WERI-Rb-1 (cell line): Measurements from ENCODE around the gene ACOX3.
"Not testable (repeated sequence)": the region's sequence is repeated elsewhere in the genome, so short reads cannot be mapped to it uniquely, and the experiment has no call there.

Source experiments
- DNase-seq: peaks from one replicate; pipeline ENCODE4 v3.0.0-alpha.2; 2020
- H3K27ac ChIP-seq: fragments of 250-450 bp; sonication (Bioruptor Pico); 2 replicates; pipeline ENCODE4 v1.5.1; 2020; ENCODE audit warnings: mild to moderate bottlenecking, moderate library complexity
- H3K27me3 ChIP-seq: fragments of 250-450 bp; sonication (Bioruptor Pico); 2 replicates; pipeline ENCODE4 v1.5.1; 2021; ENCODE audit warnings: mild to moderate bottlenecking, low read depth, moderate library complexity; ENCODE audit not compliant: insufficient read depth, severe bottlenecking
- H3K36me3 ChIP-seq: fragments of 250-450 bp; sonication (Bioruptor Pico); 2 replicates; pipeline ENCODE4 v1.5.1; 2020; ENCODE audit warnings: mild to moderate bottlenecking, moderate library complexity
- H3K4me3 ChIP-seq: 2 replicates; pipeline ENCODE4 v1.5.1; 2011; ENCODE audit warnings: low read depth, mild to moderate bottlenecking, control low read depth, low read length
- H3K9me3 ChIP-seq: fragments of 250-450 bp; sonication (Bioruptor Pico); 2 replicates; pipeline ENCODE4 v1.5.1; 2021; ENCODE audit warnings: mild to moderate bottlenecking, moderate library complexity; ENCODE audit not compliant: severe bottlenecking
- CTCF ChIP-seq: IDR thresholded peaks from 2 replicates; pipeline ENCODE4 v1.5.1; 2011; ENCODE audit warnings: low read depth, mild to moderate bottlenecking, control low read depth, inconsistent platforms, low read length

ACOX3 gene

GRCh38 chr4:8387615-8388527 is 52.7 kb downstream of the ACOX3 start:
- Histone ChIP-seq H3K9me3 (no peaks in the 10 kb centered on the region), H3K36me3 (peaks cover 6% of the 10 kb centered on the region), H3K27me3 (no peaks in the 10 kb centered on the region), H3K4me3 (no peak overlapping the region), H3K27ac (no peak overlapping the region)
- DNase-seq: no peak
- no peak for TF ChIP-seq CTCF

GRCh38 chr4:8387194-8387593 is 53.3 kb downstream of the ACOX3 start:
- Histone ChIP-seq H3K27ac (no peak overlapping the region), H3K27me3 (no peaks in the 10 kb centered on the region), H3K4me3 (no peak overlapping the region), H3K36me3 (peaks cover 6% of the 10 kb centered on the region), H3K9me3 (no peaks in the 10 kb centered on the region)
- no peak for TF ChIP-seq CTCF
- no peak for DNase-seq

DNA sequence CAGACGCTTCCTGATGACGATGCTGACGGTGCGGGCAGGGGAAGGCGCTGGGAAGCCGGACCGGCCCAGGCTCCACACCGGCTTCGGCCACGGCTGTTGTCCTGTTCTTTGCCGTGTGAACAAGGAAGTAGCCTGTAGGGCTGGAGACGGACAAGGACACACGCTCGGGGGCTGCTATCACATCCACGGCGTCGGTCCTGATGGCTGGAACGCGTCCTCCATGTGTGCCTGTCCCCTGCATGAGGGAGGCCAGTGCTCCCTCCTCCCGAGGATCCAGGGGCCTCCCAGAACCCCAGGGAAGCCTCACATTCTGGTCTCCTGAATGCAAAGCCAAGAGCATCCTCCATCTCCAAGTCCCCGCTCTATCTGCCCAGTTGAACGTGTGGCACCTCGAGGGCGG is 53.8 kb downstream of the ACOX3 start:
- no peak for TF ChIP-seq CTCF
- no peak overlapping the region for H3K27ac ChIP-seq
- no peak for DNase-seq
- peaks cover 6% of the 10 kb centered on the region for H3K36me3 ChIP-seq
- no peaks in the 10 kb centered on the region for H3K27me3 ChIP-seq
- H3K9me3 ChIP-seq: no peaks in the 10 kb centered on the region
- no peak overlapping the region for H3K4me3 ChIP-seq

DNA sequence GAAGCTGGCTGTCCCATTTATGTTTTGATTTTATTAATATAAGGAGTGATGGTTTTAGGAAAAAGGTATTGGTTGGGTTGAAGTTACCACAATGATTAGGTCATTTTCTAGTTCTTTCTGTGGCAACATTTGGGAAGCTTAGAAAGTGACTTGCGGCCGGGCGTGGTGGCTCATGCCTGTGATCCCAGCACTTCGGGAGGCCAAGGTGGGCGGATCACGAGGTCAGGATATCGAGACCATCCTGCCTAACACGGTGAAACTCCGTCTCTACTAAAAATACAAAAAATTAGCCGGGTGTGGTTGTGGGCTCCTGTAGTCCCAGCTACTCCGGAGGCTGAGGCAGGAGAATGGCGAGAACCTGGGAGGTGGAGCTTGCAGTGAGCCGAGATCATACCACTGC is 54.4 kb downstream of the ACOX3 start:
- DNase-seq, H3K27ac ChIP-seq, H3K9me3 ChIP-seq, H3K27me3 ChIP-seq, H3K4me3 ChIP-seq, H3K36me3 ChIP-seq: not testable (repeated sequence)

- Histone ChIP-seq H3K9me3 (no peaks in the 10 kb centered on the region), H3K36me3 (peaks cover 5% of the 10 kb centered on the region), H3K27ac (no peak overlapping the region), H3K4me3 (no peak overlapping the region), H3K27me3 (no peaks in the 10 kb centered on the region)
- no peak for TF ChIP-seq CTCF
- DNase-seq: no peak
Measured at GRCh38 chr4:8385611-8386010, 54.9 kb downstream of the ACOX3 start.

GRCh38 chr4:8385106-8385505 is 55.4 kb downstream of the ACOX3 start:
- Histone ChIP-seq H3K9me3 (no peaks in the 10 kb centered on the region), H3K4me3 (no peak overlapping the region), H3K27me3 (no peaks in the 10 kb centered on the region), H3K36me3 (peaks cover 2% of the 10 kb centered on the region; the same call in 1 of the 2 replicates), H3K27ac (no peak overlapping the region)
- peak; percentile 28 for DNase-seq
- no peak for TF ChIP-seq CTCF
